Measurements from ENCODE around the gene HSPB6. TPM values are rescaled to one million over a fixed set of nuclear protein-coding genes. Genes with fewer than 3 reads are reported as not detected.
"Not testable (repeated sequence)": the region's sequence is repeated elsewhere in the genome, so short reads cannot be mapped to it uniquely, and the experiment has no call there.

HSPB6 gene
- total RNA-seq, 1 experiment from 2014 or later, result 2.7 TPM

DNA sequence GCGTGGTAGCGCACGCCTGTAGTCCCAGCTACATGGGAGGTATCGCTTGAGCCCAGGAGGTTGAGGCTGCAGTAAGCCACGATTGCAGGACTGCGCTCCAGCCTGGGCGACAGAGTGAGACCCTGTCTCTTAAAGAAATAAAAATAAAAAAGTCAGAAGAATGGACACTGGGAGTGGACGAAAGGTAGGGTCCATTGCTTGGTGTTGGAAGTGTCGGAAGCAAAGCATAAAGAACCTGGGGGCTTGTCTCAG is 18.1 kb upstream of the HSPB6 start:
- Histone ChIP-seq H3K27me3 (ENCODE audit: insufficient read depth, low read depth) (no peaks in the 10 kb centered on the region), H3K27ac (no peak overlapping the region), H3K4me3 (peak overlapping the region; percentile 57; the same call in 1 of the 2 replicates), H3K4me1 (replicated peaks; ENCODE audit: insufficient read depth) (no peaks in the 10 kb centered on the region), H3K9me3 (ENCODE audit: insufficient read depth, low read depth) (no peaks in the 10 kb centered on the region), H3F3A (ENCODE audit: insufficient read depth, low read depth) (peaks cover 22% of the 10 kb centered on the region; the same call in 1 of the 2 replicates), H2AFZ (no peak overlapping the region), H4K20me1 (ENCODE audit: insufficient read depth) (no peaks in the 10 kb centered on the region), H3K36me3 (ENCODE audit: low read depth) (no peaks in the 10 kb centered on the region), H3K9me2 (ENCODE audit: insufficient read depth) (no peaks in the 10 kb centered on the region), H3K4me2 (peak overlapping the region; percentile 35), H3K79me2 (ENCODE audit: low read depth) (no peaks in the 10 kb centered on the region)
- POLR2A ChIA-PET (ENCODE audit: unreplicated experiment), result no interaction called here
- DNase-seq, result no peak
- TF ChIP-seq, protein P1, sequence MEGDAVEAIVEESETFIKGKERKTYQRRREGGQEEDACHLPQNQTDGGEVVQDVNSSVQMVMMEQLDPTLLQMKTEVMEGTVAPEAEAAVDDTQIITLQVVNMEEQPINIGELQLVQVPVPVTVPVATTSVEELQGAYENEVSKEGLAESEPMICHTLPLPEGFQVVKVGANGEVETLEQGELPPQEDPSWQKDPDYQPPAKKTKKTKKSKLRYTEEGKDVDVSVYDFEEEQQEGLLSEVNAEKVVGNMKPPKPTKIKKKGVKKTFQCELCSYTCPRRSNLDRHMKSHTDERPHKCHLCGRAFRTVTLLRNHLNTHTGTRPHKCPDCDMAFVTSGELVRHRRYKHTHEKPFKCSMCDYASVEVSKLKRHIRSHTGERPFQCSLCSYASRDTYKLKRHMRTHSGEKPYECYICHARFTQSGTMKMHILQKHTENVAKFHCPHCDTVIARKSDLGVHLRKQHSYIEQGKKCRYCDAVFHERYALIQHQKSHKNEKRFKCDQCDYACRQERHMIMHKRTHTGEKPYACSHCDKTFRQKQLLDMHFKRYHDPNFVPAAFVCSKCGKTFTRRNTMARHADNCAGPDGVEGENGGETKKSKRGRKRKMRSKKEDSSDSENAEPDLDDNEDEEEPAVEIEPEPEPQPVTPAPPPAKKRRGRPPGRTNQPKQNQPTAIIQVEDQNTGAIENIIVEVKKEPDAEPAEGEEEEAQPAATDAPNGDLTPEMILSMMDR (conservative IDR thresholded peaks at IDR 0.05), result no peak
- TF ChIP-seq EZH2 (IDR thresholded peaks at IDR 0.05; ENCODE audit: low read depth), result no peak
- CTCF ChIA-PET, result no interaction called here
- intact Hi-C loops (cut with micrococcal nuclease; ENCODE audit: unreplicated experiment), result no loop called here
- BruUV-seq (replicated peaks), result no TSS peak

DNA sequence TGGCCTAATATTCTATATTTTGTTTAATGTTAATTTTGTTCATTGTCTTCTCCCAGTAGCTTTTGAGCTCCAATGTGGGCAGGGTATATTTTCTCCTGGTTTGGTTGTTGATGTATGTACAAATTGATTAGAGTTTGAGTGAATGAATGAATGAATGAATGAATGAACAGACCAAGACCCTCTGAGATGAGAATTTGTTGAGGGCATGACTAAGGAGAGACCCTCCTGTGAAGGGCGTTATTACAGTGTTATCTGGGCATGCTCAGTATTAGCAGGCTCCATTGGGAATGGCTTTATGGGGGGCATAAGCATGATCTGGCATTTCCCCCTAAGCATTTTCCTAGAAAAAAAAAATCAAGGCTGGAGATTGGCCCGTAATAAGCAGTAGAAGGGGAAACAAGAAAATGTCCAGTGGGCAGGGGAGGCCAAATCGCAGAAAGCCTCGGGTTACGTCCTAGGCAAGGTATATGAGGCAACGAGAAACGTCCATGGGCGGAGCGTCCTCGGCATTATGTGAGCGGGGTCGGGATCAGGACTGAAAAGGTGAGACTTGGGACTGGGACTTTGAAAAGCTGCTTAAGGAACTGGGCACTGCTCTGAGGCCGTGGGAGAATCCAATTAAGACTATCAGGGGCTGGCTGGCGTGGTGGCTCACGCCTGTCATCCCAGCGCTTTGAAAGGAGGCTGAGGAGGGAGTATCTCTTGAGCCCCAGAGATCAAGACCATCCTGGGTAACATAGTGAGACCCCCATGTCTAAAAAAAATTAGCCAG is 17.6 kb upstream of the HSPB6 start:
- Histone ChIP-seq H3K36me3 (ENCODE audit: low read depth) (no peaks in the 10 kb centered on the region), H3K9me3 (ENCODE audit: insufficient read depth, low read depth) (no peaks in the 10 kb centered on the region), H4K20me1 (ENCODE audit: insufficient read depth) (no peaks in the 10 kb centered on the region), H3K9me2 (ENCODE audit: insufficient read depth) (no peaks in the 10 kb centered on the region), H3K27ac (no peak overlapping the region), H3F3A (ENCODE audit: insufficient read depth, low read depth) (peaks cover 22% of the 10 kb centered on the region; the same call in 1 of the 2 replicates), H3K4me3 (peak overlapping the region; percentile 57; the same call in 1 of the 2 replicates), H3K27me3 (ENCODE audit: insufficient read depth, low read depth) (no peaks in the 10 kb centered on the region), H3K79me2 (ENCODE audit: low read depth) (no peaks in the 10 kb centered on the region), H3K4me2 (peak overlapping the region; percentile 35), H3K4me1 (replicated peaks; ENCODE audit: insufficient read depth) (no peaks in the 10 kb centered on the region), H2AFZ (no peak overlapping the region)
- ChIA-PET CTCF (no interaction called here), POLR2A (ENCODE audit: unreplicated experiment) (interaction anchor here (0.7 kb wide), 2 partner anchors 14 to 105 kb away, joined by 14 to 26 read pairs; no protein-coding TSS in a partner anchor)
- BruUV-seq (replicated peaks), result no TSS peak
- TF ChIP-seq, protein P1 (conservative IDR thresholded peaks at IDR 0.05), result no peak
- no peak for TF ChIP-seq EZH2 (IDR thresholded peaks at IDR 0.05; ENCODE audit: low read depth)
- no peak for DNase-seq
- intact Hi-C loops (cut with micrococcal nuclease; ENCODE audit: unreplicated experiment), result no loop called here

GRCh38 chr19:35773020-35773806 is 16.4 kb upstream of the HSPB6 start:
- Histone ChIP-seq H3K4me2 (no peak overlapping the region), H3K4me1 (replicated peaks; ENCODE audit: insufficient read depth) (no peaks in the 10 kb centered on the region), H3K9me3 (ENCODE audit: insufficient read depth, low read depth) (no peaks in the 10 kb centered on the region), H3K27ac (no peak overlapping the region), H2AFZ (no peak overlapping the region), H3K9me2 (ENCODE audit: insufficient read depth) (no peaks in the 10 kb centered on the region), H4K20me1 (ENCODE audit: insufficient read depth) (no peaks in the 10 kb centered on the region), H3K36me3 (ENCODE audit: low read depth) (no peaks in the 10 kb centered on the region), H3F3A (ENCODE audit: insufficient read depth, low read depth) (peaks cover 22% of the 10 kb centered on the region; the same call in 1 of the 2 replicates), H3K27me3 (ENCODE audit: insufficient read depth, low read depth) (no peaks in the 10 kb centered on the region), H3K79me2 (ENCODE audit: low read depth) (no peaks in the 10 kb centered on the region), H3K4me3 (no peak overlapping the region)
- DNase-seq, result peak in 1 of 2 experiments; percentile 51
- CTCF ChIA-PET, result no interaction called here
- TF ChIP-seq EZH2 (IDR thresholded peaks at IDR 0.05; ENCODE audit: low read depth), result no peak
- intact Hi-C loops (cut with micrococcal nuclease; ENCODE audit: unreplicated experiment), result no loop called here
- POLR2A ChIA-PET (ENCODE audit: unreplicated experiment), result interaction anchor here (0.6 to 0.7 kb wide), 3 partner anchors 33 to 129 kb away, joined by 5 to 26 read pairs (median 11); no protein-coding TSS in a partner anchor
- no TSS peak for BruUV-seq (replicated peaks)

DNA sequence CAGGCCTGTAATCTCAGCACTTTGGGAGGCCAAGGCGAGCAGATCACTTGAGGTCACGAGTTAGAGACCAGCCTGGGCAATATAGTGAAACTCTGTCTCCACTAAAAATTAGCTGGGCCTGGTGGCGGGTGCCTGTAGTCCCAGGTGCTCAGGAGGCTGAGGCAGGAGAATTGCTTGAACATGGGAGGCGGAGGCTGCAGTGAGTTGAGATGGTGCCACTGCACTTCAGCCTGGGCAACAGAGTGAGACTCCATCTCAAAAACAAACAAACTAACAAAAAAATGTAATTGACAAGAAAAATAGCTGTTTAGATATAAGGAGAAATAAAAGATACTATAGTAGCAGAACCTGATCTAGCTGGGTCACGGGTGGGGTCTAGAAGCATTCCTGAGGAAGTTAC is 15.5 kb upstream of the HSPB6 start:
- H3K4me2 ChIP-seq; H3K36me3 ChIP-seq (ENCODE audit: low read depth); H3K4me3 ChIP-seq; H3K27ac ChIP-seq; H3K27me3 ChIP-seq (ENCODE audit: insufficient read depth, low read depth); BruUV-seq (replicated peaks); intact Hi-C loops (cut with micrococcal nuclease; ENCODE audit: unreplicated experiment); CTCF ChIA-PET; POLR2A ChIA-PET (ENCODE audit: unreplicated experiment); H3K9me3 ChIP-seq (ENCODE audit: insufficient read depth, low read depth); H4K20me1 ChIP-seq (ENCODE audit: insufficient read depth); H3K4me1 ChIP-seq (replicated peaks; ENCODE audit: insufficient read depth); H3K9me2 ChIP-seq (ENCODE audit: insufficient read depth); DNase-seq; H3K79me2 ChIP-seq (ENCODE audit: low read depth); H2AFZ ChIP-seq: not testable (repeated sequence)
- peaks cover 22% of the 10 kb centered on the region; the same call in 1 of the 2 replicates for H3F3A ChIP-seq (ENCODE audit: insufficient read depth, low read depth)
